Tongue (tissue), 3 donors: ENCODE data around the gene FNDC4. TPM values are rescaled to one million over a fixed set of nuclear protein-coding genes. Genes with fewer than 3 reads are reported as not detected.
A peak's percentile ranks its signal among the peaks of the same experiment; 100 is the strongest.

Source experiments
- DNase-seq: peaks from one replicate; pipeline ENCODE4 v3.0.0-alpha.2; 2015
- small RNA-seq: library from RNA; depleted of rRNA; stranded (forward); fragments of <200 nt; gene quantifications from one replicate; pipeline ENCODE3, GENCODE V24; 2014; ENCODE audit warnings: low replicate concordance
- total RNA-seq: library from RNA; depleted of rRNA; stranded (reverse); fragments of >200 nt; gene quantifications from one replicate; pipeline ENCODE4 v1.2.3, GENCODE V29; 2014

Gene FNDC4
- total RNA-seq, 1 donor from 2014 or later: 9.5 TPM

- no peak for DNase-seq
Measured at GRCh38 chr2:27493948-27494283, 1.1 kb downstream of the FNDC4 start.

- no peak for DNase-seq
Measured at GRCh38 chr2:27492557-27492956, 2.4 kb downstream of the FNDC4 start.

GRCh38 chr2:27489498-27490397, 5.3 kb downstream of the FNDC4 start, which contains the start of gene IFT172:
IFT172 (minus strand) TSS chr2:27489743; CDS start chr2:27489653, 90 bp downstream.
- peak; percentile 99 for DNase-seq

DNA sequence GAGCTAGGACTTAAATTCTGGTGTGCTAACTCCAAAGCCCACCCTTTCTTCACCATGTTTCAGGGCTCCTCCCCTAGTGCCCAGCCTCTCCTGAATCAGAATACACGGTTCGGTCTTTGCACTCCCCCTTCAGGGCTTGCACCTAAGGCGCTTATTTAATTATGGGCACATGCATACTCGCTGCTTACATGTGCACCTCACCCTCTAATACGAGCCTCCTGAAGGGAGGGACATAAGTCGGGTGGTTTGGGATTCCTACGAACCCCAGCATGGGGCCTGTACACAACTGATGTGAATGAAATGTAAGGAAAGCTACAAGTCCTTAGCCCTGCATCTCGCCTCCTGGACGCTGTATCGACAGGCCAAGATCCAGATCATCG, 5.9 kb downstream of the FNDC4 start:
- DNase-seq: peak; percentile 43

GRCh38 chr2:27485496-27485895, 9.5 kb downstream of the FNDC4 start:
- no peak for DNase-seq

GRCh38 chr2:27471961-27472360, 23.0 kb downstream of the FNDC4 start:
- DNase-seq: no peak

GRCh38 chr2:27464443-27464842, 30.6 kb downstream of the FNDC4 start:
- no peak for DNase-seq

GRCh38 chr2:27461118-27461517, 33.9 kb downstream of the FNDC4 start:
- DNase-seq: no peak

DNA sequence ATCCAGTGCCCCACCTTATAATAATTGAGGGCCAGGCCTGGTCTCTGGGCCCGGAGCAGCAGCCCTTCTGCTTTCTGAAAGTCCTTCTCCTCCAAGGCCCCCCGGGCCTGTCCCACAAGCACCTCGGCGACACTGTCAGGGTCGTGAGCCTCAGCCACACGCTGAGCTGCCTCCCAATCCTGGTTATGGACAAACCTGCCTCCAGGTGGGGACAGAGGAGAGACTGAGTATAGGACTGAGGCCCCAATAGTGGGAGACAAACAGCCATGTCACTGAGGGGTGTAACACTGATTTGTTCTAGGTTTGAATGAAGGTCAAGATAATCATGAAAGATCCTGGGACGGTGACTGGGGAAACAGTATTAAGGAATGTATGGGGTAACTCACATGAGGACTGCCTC, 41.0 kb downstream of the FNDC4 start:
- no peak for DNase-seq

DNA sequence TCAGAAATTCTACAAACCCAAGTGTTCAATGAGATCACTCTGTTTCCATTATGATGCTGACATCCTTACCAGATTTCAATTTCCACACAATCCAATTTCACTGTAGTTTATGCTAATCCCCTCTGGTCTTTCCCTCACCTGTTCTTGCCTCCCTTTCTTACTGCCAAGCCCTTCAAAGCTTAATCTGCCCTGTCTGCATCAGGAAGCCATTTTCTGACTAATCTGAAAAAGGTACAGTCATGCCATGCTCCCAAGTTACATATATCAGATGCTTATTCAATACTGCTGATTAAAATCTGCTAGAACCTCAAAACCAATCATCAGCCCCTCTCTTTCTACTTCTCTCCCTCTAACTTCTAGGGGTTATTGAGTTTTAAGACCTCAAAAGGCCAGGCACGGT, 43.9 kb downstream of the FNDC4 start:
- no peak for DNase-seq

DNA sequence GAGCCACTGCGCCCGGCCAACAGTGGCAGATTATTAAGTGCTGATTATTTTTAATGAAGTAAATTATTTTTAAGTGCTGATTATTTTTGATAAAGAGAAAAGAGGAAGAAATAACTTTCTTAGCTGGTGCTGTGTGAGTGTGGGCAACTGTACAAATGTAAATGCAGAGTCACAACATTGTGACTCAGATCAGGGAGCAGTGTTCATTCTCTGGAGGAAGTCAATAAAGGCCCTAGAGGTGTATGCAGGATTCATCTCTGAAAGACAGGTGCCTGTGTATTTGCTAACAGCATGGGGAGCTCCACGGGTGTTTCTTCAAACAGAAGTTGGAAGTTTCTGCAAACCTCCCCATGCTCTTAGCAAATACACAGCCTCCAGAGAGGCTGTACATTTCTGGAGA, 46.6 kb downstream of the FNDC4 start:
- DNase-seq: no peak

- no peak for DNase-seq
Measured at GRCh38 chr2:27446057-27446456, 48.9 kb downstream of the FNDC4 start.

GRCh38 chr2:27445615-27446014, 49.4 kb downstream of the FNDC4 start:
- DNase-seq: no peak

GRCh38 chr2:27445155-27445554, 49.8 kb downstream of the FNDC4 start:
- DNase-seq: no peak

GRCh38 chr2:27442920-27443282, 52.1 kb downstream of the FNDC4 start:
- peak; percentile 13 for DNase-seq

- DNase-seq: peak; percentile 57
Measured at GRCh38 chr2:27441958-27442919, 52.8 kb downstream of the FNDC4 start, which contains the start of gene KRTCAP3. KRTCAP3 (plus strand) TSS chr2:27442381; CDS start chr2:27442413, 32 bp downstream.

Small RNA genes within 50 kb of the gene (small RNA-seq; reads per million reads assigned to genes)
- not detected for gene RNU6-986P

Other genes with a start within 250 kb of the FNDC4 start
- gene SLC30A3, start 232.2 kb downstream of the FNDC4 start, total RNA-seq: not detected
- gene DNAJC5G, start 219.8 kb downstream of the FNDC4 start, total RNA-seq: not detected
- gene TRIM54, start 212.8 kb downstream of the FNDC4 start, total RNA-seq: 40.5 TPM
- gene UCN, start 186.8 kb downstream of the FNDC4 start, total RNA-seq: not detected
- 34.6 TPM for gene MPV17, start 172.1 kb downstream of the FNDC4 start, total RNA-seq
- gene GTF3C2, start 138.4 kb downstream of the FNDC4 start, total RNA-seq: 30.3 TPM
- gene EIF2B4, start 124.9 kb downstream of the FNDC4 start, total RNA-seq: 21.2 TPM
- 80.9 TPM for gene SNX17, start 124.6 kb downstream of the FNDC4 start, total RNA-seq
- 9.4 TPM for gene ZNF513, start 114.5 kb downstream of the FNDC4 start, total RNA-seq
- 41.3 TPM for gene PPM1G, start 85.6 kb downstream of the FNDC4 start, total RNA-seq
- 93.0 TPM for gene NRBP1, start 66.6 kb downstream of the FNDC4 start, total RNA-seq
- gene KRTCAP3, start 52.8 kb downstream of the FNDC4 start, total RNA-seq: 6.2 TPM
- 23.1 TPM for gene IFT172, start 5.5 kb downstream of the FNDC4 start, total RNA-seq
- not detected for gene GCKR, start 1.6 kb upstream of the FNDC4 start, total RNA-seq
- 62.3 TPM for gene ZNF512, start 87.8 kb upstream of the FNDC4 start, total RNA-seq
- gene CCDC121, start 133.8 kb upstream of the FNDC4 start, total RNA-seq: 5.7 TPM
- 24.3 TPM for gene GPN1, start 133.8 kb upstream of the FNDC4 start, total RNA-seq
- 22.4 TPM for gene SUPT7L, start 168.4 kb upstream of the FNDC4 start, total RNA-seq
- gene SLC4A1AP, start 168.7 kb upstream of the FNDC4 start, total RNA-seq: 29.7 TPM